CD4-positive, alpha-beta T cell (primary cell): ENCODE measurements around the gene EFS. TPM values are rescaled to one million over a fixed set of nuclear protein-coding genes. Genes with fewer than 3 reads are reported as not detected.

ENCODE experiments used
- ATAC-seq: fragments of 200-7000 bp; cut with Tn5 transposase; one replicate; pipeline ENCODE4 v1.10.0; 2022; ENCODE audit warnings: mild to moderate bottlenecking; ENCODE audit not compliant: poor library complexity
- CTCF ChIA-PET: fragments of 350-600 bp; sonication (Branson Sonifier 250); formaldehyde crosslinking; loops from one replicate; lab custom pipeline; 2021; ENCODE audit warnings: antibody characterized with exemption, inconsistent platforms; lab: Charles Lee
- POLR2A ChIA-PET: fragments of 350-600 bp; sonication (Branson Sonifier 250); formaldehyde crosslinking; loops from one replicate; lab custom pipeline; 2021; ENCODE audit warnings: antibody characterized with exemption, inconsistent platforms; lab: Charles Lee
- DNase-seq, 14 experiments: peaks; one replicate each; pipeline ENCODE4 v3.0.0-alpha.2; 2013 to 2020; ENCODE audit warnings: mixed read lengths in 2 of 14
- H3K27ac ChIP-seq, 2 donors: one replicate each; pipeline versions ENCODE4 v1.5.1 to v1.7.0; 2013; ENCODE audit warnings: low read length in 2 of 2, low read depth in 1 of 2, mild to moderate bottlenecking in 1 of 2
- H3K27me3 ChIP-seq, 2 experiments: 1 replicate in 1 of 2; 2 replicates in 1 of 2; pipeline versions ENCODE4 v1.6.1 to v1.7.0; 2013; ENCODE audit warnings: low read length in 2 of 2, control low read depth in 1 of 2, mild to moderate bottlenecking in 1 of 2, moderate library complexity in 1 of 2; ENCODE audit not compliant: insufficient read depth in 2 of 2, control insufficient read depth in 1 of 2
- H3K36me3 ChIP-seq: one replicate; pipeline ENCODE4 v1.6.1; 2013; ENCODE audit warnings: low read length, control low read depth; ENCODE audit not compliant: insufficient read depth
- H3K4me1 ChIP-seq: one replicate; pipeline ENCODE4 v1.6.1; 2013; ENCODE audit warnings: low read length, control low read depth; ENCODE audit not compliant: insufficient read depth
- H3K4me3 ChIP-seq: one replicate; pipeline ENCODE4 v1.5.1; 2013; ENCODE audit warnings: mild to moderate bottlenecking, low read length, moderate library complexity
- H3K9me3 ChIP-seq, 2 experiments: 1 replicate in 1 of 2; 2 replicates in 1 of 2; pipeline versions ENCODE4 v1.6.1 to v1.7.0; 2013; ENCODE audit warnings: low read length in 2 of 2, mild to moderate bottlenecking in 2 of 2, control low read depth in 1 of 2, moderate library complexity in 1 of 2; ENCODE audit not compliant: control insufficient read depth in 1 of 2, insufficient read depth in 1 of 2
- H3K27ac Mint-ChIP-seq: one replicate; pipeline ENCODE4 v1.8.0; 2020; ENCODE audit warnings: mixed read lengths
- H3K27me3 Mint-ChIP-seq: one replicate; pipeline ENCODE4 v1.8.0; 2021; ENCODE audit warnings: mixed read lengths
- H3K36me3 Mint-ChIP-seq: one replicate; pipeline ENCODE4 v1.8.0; 2021; ENCODE audit warnings: low read depth, mixed read lengths
- H3K4me1 Mint-ChIP-seq: one replicate; pipeline ENCODE4 v1.8.0; 2021; ENCODE audit warnings: low read depth, mixed read lengths
- H3K4me3 Mint-ChIP-seq: one replicate; pipeline ENCODE4 v1.8.0; 2020; ENCODE audit warnings: mild to moderate bottlenecking, mixed read lengths
- H3K9me3 Mint-ChIP-seq: one replicate; pipeline ENCODE4 v1.8.0; 2020; ENCODE audit warnings: mixed read lengths
- CTCF ChIP-seq: fragments of 200-600 bp; IDR thresholded peaks from one replicate; pipeline ENCODE4 v1.8.0; 2022; ENCODE audit warnings: antibody characterized with exemption, mild to moderate bottlenecking
- intact Hi-C, 2 experiments: fragments of 100-400 bp; cut with DNase I in 1 of 2; cut with micrococcal nuclease in 1 of 2; formaldehyde crosslinking; loops; one replicate each; pipeline versions ENCODE4 v1.15.1 to v1.9.0; 2023 to 2025; cut with DNase I, micrococcal nuclease
- total RNA-seq, 174 experiments: library from RNA in 2 of 174; stranded (reverse) in 2 of 174; gene quantifications; one replicate each; pipeline ENCODE4 v1.2.3 and lab custom pipeline; 2021 to 2026

The EFS gene
- total RNA-seq, 2 experiments from 2014 or later: not detected

GRCh38 chr14:23406244-23406643 is 41.3 kb upstream of the EFS start:
- Histone ChIP-seq H3K9me3 (no peaks in the 10 kb centered on the region), H3K27ac (no peak overlapping the region), H3K4me3 (no peak overlapping the region), H3K27me3 (no peaks in the 10 kb centered on the region), H3K36me3 (no peaks in the 10 kb centered on the region), H3K4me1 (no peaks in the 10 kb centered on the region)
- H3K4me3 Mint-ChIP-seq: no peak overlapping the region
- intact Hi-C loops: no loop called here
- H3K27ac Mint-ChIP-seq: no peak overlapping the region
- H3K9me3 Mint-ChIP-seq: no peaks in the 10 kb centered on the region
- POLR2A ChIA-PET: no interaction called here
- H3K4me1 Mint-ChIP-seq: no peaks in the 10 kb centered on the region
- ATAC-seq (no peak), DNase-seq (no peak)
- no peaks in the 10 kb centered on the region for H3K36me3 Mint-ChIP-seq
- CTCF ChIA-PET: no interaction called here
- no peak for TF ChIP-seq CTCF
- H3K27me3 Mint-ChIP-seq: peaks cover 27% of the 10 kb centered on the region

- intact Hi-C loops: no loop called here
- Histone ChIP-seq H3K9me3 (no peaks in the 10 kb centered on the region), H3K27me3 (no peaks in the 10 kb centered on the region), H3K4me3 (no peak overlapping the region), H3K27ac (no peak overlapping the region), H3K4me1 (no peaks in the 10 kb centered on the region), H3K36me3 (no peaks in the 10 kb centered on the region)
- POLR2A ChIA-PET: no interaction called here
- peaks cover 27% of the 10 kb centered on the region for H3K27me3 Mint-ChIP-seq
- ATAC-seq (no peak), DNase-seq (no peak)
- H3K27ac Mint-ChIP-seq: no peak overlapping the region
- H3K4me3 Mint-ChIP-seq: no peak overlapping the region
- CTCF ChIA-PET: no interaction called here
- no peaks in the 10 kb centered on the region for H3K36me3 Mint-ChIP-seq
- no peak for TF ChIP-seq CTCF
- no peaks in the 10 kb centered on the region for H3K4me1 Mint-ChIP-seq
- no peaks in the 10 kb centered on the region for H3K9me3 Mint-ChIP-seq
Measured at GRCh38 chr14:23405516-23406025, 40.6 kb upstream of the EFS start.

GRCh38 chr14:23405096-23405495 is 40.1 kb upstream of the EFS start:
- H3K27ac Mint-ChIP-seq: no peak overlapping the region
- H3K27ac ChIP-seq: no peak overlapping the region
- no peaks in the 10 kb centered on the region for H3K4me1 Mint-ChIP-seq
- ATAC-seq (no peak), DNase-seq (no peak)
- TF ChIP-seq CTCF: no peak
- no peaks in the 10 kb centered on the region for H3K27me3 ChIP-seq
- intact Hi-C loops: no loop called here
- ChIA-PET CTCF (no interaction called here), POLR2A (no interaction called here)
- H3K4me3 Mint-ChIP-seq: no peak overlapping the region
- H3K4me1 ChIP-seq: no peaks in the 10 kb centered on the region
- no peaks in the 10 kb centered on the region for H3K36me3 Mint-ChIP-seq
- no peaks in the 10 kb centered on the region for H3K36me3 ChIP-seq
- no peak overlapping the region for H3K4me3 ChIP-seq
- H3K27me3 Mint-ChIP-seq: peaks cover 27% of the 10 kb centered on the region
- H3K9me3 Mint-ChIP-seq: no peaks in the 10 kb centered on the region
- H3K9me3 ChIP-seq: no peaks in the 10 kb centered on the region
